Measurements from ENCODE around the gene DIRAS2.

DNA sequence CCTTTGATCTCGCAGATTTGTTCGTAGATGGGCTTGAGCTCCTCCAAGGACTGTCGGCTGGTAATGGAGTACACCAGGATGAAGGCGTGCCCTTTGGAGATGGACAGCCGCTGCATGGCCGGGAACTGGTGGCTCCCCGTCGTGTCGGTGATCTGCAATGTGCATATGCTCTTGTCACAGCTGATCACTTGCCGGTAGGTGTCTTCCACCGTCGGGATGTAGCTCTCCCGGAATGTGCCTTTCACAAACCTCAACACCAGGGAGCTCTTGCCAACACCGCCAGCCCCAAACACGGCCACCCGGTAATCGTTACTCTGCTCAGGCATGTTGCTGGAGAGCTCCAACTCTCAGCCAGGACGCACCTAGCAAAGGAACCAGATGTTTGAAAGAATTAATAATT lies 29.1 kb downstream of the DIRAS2 start:
- TF ChIP-seq, protein P1, sequence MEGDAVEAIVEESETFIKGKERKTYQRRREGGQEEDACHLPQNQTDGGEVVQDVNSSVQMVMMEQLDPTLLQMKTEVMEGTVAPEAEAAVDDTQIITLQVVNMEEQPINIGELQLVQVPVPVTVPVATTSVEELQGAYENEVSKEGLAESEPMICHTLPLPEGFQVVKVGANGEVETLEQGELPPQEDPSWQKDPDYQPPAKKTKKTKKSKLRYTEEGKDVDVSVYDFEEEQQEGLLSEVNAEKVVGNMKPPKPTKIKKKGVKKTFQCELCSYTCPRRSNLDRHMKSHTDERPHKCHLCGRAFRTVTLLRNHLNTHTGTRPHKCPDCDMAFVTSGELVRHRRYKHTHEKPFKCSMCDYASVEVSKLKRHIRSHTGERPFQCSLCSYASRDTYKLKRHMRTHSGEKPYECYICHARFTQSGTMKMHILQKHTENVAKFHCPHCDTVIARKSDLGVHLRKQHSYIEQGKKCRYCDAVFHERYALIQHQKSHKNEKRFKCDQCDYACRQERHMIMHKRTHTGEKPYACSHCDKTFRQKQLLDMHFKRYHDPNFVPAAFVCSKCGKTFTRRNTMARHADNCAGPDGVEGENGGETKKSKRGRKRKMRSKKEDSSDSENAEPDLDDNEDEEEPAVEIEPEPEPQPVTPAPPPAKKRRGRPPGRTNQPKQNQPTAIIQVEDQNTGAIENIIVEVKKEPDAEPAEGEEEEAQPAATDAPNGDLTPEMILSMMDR (IDR thresholded peaks at IDR 0.05): no peak
- TF ChIP-seq, protein P2, sequence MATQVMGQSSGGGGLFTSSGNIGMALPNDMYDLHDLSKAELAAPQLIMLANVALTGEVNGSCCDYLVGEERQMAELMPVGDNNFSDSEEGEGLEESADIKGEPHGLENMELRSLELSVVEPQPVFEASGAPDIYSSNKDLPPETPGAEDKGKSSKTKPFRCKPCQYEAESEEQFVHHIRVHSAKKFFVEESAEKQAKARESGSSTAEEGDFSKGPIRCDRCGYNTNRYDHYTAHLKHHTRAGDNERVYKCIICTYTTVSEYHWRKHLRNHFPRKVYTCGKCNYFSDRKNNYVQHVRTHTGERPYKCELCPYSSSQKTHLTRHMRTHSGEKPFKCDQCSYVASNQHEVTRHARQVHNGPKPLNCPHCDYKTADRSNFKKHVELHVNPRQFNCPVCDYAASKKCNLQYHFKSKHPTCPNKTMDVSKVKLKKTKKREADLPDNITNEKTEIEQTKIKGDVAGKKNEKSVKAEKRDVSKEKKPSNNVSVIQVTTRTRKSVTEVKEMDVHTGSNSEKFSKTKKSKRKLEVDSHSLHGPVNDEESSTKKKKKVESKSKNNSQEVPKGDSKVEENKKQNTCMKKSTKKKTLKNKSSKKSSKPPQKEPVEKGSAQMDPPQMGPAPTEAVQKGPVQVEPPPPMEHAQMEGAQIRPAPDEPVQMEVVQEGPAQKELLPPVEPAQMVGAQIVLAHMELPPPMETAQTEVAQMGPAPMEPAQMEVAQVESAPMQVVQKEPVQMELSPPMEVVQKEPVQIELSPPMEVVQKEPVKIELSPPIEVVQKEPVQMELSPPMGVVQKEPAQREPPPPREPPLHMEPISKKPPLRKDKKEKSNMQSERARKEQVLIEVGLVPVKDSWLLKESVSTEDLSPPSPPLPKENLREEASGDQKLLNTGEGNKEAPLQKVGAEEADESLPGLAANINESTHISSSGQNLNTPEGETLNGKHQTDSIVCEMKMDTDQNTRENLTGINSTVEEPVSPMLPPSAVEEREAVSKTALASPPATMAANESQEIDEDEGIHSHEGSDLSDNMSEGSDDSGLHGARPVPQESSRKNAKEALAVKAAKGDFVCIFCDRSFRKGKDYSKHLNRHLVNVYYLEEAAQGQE (IDR thresholded peaks at IDR 0.05; ENCODE audit: insufficient read depth in 1 of 2, low read depth in 2 of 2, low read length in 1 of 2): no peak
- TF ChIP-seq POLR2AphosphoS5 (IDR thresholded peaks at IDR 0.05; ENCODE audit: low read depth, low read length): no peak

Data from Panc1 (cell line).